HepG2 (cell line): ENCODE data around the gene ZNF491. TPM values are rescaled to one million over a fixed set of nuclear protein-coding genes. Genes with fewer than 3 reads are reported as not detected.
A peak's percentile ranks its signal among the peaks of the same experiment; 100 is the strongest.

Experiments
- ARID4A ChIP-seq: sonication (generic); formaldehyde crosslinking; IDR thresholded peaks from 2 replicates; pipeline ENCODE4 v1.5.0; 2020; ENCODE audit warnings: mild to moderate bottlenecking, missing genetic modification reagents, borderline replicate concordance
- DNMT3B ChIP-seq: conservative IDR thresholded peaks from 2 replicates; pipeline ENCODE4 v1.6.1; 2016; ENCODE audit warnings: missing biosample characterization, control low read depth
- KDM2A ChIP-seq: sonication (generic); formaldehyde crosslinking; IDR thresholded peaks from 2 replicates; pipeline ENCODE4 v1.4.0; 2020; ENCODE audit warnings: low read depth, missing genetic modification reagents, borderline replicate concordance
- MAZ ChIP-seq, 2 experiments: sonication (generic) in 1 of 2; formaldehyde crosslinking in 1 of 2; IDR thresholded peaks; 2 replicates each; pipeline versions ENCODE4 v1.5.0 to v1.6.1; 2012 to 2020; ENCODE audit warnings: low read depth in 2 of 2, mild to moderate bottlenecking in 2 of 2, borderline replicate concordance in 1 of 2, improper control_type of control experiment in 1 of 2, low read length in 1 of 2, missing genetic modification reagents in 1 of 2, moderate library complexity in 1 of 2
- NR2C2 ChIP-seq: sonication (generic); formaldehyde crosslinking; IDR thresholded peaks from 2 replicates; pipeline ENCODE4 v1.4.0; 2020; ENCODE audit warnings: missing genetic modification reagents, mild to moderate bottlenecking, moderate library complexity, borderline replicate concordance
- SRY ChIP-seq: sonication (generic); formaldehyde crosslinking; IDR thresholded peaks from 2 replicates; pipeline ENCODE4 v1.8.0; 2022; ENCODE audit warnings: mild to moderate bottlenecking, missing genetic modification reagents
- THAP7 ChIP-seq: sonication (generic); formaldehyde crosslinking; IDR thresholded peaks from 2 replicates; pipeline ENCODE4 v1.8.1; 2023; ENCODE audit warnings: mild to moderate bottlenecking, missing genetic modification reagents
- THRA ChIP-seq: sonication (generic); formaldehyde crosslinking; IDR thresholded peaks from 2 replicates; pipeline ENCODE4 v1.4.0; 2020; ENCODE audit warnings: missing genetic modification reagents, borderline replicate concordance
- USF2 ChIP-seq, 2 experiments: sonication (generic) in 1 of 2; formaldehyde crosslinking in 1 of 2; IDR thresholded peaks; 2 replicates each; pipeline versions ENCODE4 v1.5.1 to v1.6.1; 2011 to 2020; ENCODE audit warnings: borderline replicate concordance in 1 of 2, low read depth in 1 of 2, low read length in 1 of 2, mild to moderate bottlenecking in 1 of 2, missing genetic modification reagents in 1 of 2, moderate library complexity in 1 of 2
- WIZ ChIP-seq: sonication (generic); formaldehyde crosslinking; IDR thresholded peaks from 2 replicates; pipeline ENCODE4 v1.5.1; 2020; ENCODE audit warnings: mild to moderate bottlenecking, missing genetic modification reagents
- ZKSCAN8 ChIP-seq: IDR thresholded peaks from 2 replicates; pipeline ENCODE4 v1.6.1; 2016; ENCODE audit warnings: borderline replicate concordance, missing genetic modification reagents, missing compliant biosample characterization
- ZNF280B ChIP-seq: sonication (generic); formaldehyde crosslinking; IDR thresholded peaks from 2 replicates; pipeline ENCODE4 v1.5.0; 2020; ENCODE audit warnings: missing genetic modification reagents, mild to moderate bottlenecking, borderline replicate concordance
- ZNF430 ChIP-seq: sonication (generic); formaldehyde crosslinking; IDR thresholded peaks from 2 replicates; pipeline ENCODE4 v1.9.0; 2021; ENCODE audit warnings: mild to moderate bottlenecking, missing genetic modification reagents
- ZNF484 ChIP-seq: sonication (generic); formaldehyde crosslinking; IDR thresholded peaks from 2 replicates; pipeline ENCODE4 v1.5.1; 2020; ENCODE audit warnings: mild to moderate bottlenecking, low read depth, missing genetic modification reagents, borderline replicate concordance
- ZNF556 ChIP-seq: sonication (generic); formaldehyde crosslinking; IDR thresholded peaks from 2 replicates; pipeline ENCODE4 v1.4.0; 2020; ENCODE audit warnings: mild to moderate bottlenecking, missing genetic modification reagents, borderline replicate concordance
- ZNF749 ChIP-seq: sonication (generic); formaldehyde crosslinking; IDR thresholded peaks from 2 replicates; pipeline ENCODE4 v1.8.0; 2022; ENCODE audit warnings: mild to moderate bottlenecking, missing genetic modification reagents, moderate library complexity, borderline replicate concordance
- polyA plus RNA-seq, 8 experiments: library from polyadenylated mRNA; depleted of rRNA in 3 of 8; stranded (reverse) in 7 of 8; unstranded in 1 of 8; fragments of >200 nt; fragmentation: Illumina TruSeq in 4 of 8; extraction: Trizol in 4 of 8; gene quantifications; 2 replicates each; pipeline versions ENCODE4 v1.2.1 to v1.2.3, GENCODE V29; 2011 to 2016; ENCODE audit warnings: low read depth in 4 of 8, missing spikeins in 1 of 8, mixed read lengths in 1 of 8; ENCODE audit not compliant: insufficient read depth in 1 of 8
- total RNA-seq, 5 experiments: library from RNA; depleted of rRNA; stranded (reverse); fragments of >200 nt; fragmentation: Illumina TruSeq; extraction: Trizol; gene quantifications; 2 replicates each; pipeline ENCODE4 v1.2.3, GENCODE V29; 2016; ENCODE audit warnings: low read depth in 1 of 5

ZNF491 gene
- total and polyA plus RNA-seq, 2 of the 13 experiments (the other 11 are each of a cell fraction or from before 2014, with no cell fraction given), result 0.57 to 2.2 TPM

- peak; percentile 60; the same call in 1 of the 2 replicates for TF ChIP-seq ZNF280B
- TF ChIP-seq ZNF556 (CRISPR knock-in tag), result peak; percentile 74
- 0 out of 2 replicates have a peak, but pooled peaks have one; percentile 61 for TF ChIP-seq DNMT3B (CRISPR knock-in tag)
- TF ChIP-seq THAP7 (CRISPR knock-in tag), result no peak
- peak; percentile 73 for TF ChIP-seq SRY (CRISPR knock-in tag)
- no peak for TF ChIP-seq NR2C2 (CRISPR knock-in tag)
- TF ChIP-seq THRA (CRISPR knock-in tag), result 0 out of 2 replicates have a peak, but pooled peaks have one; percentile 34
- TF ChIP-seq WIZ (CRISPR knock-in tag), result no peak
- no peak for TF ChIP-seq ZNF484
- TF ChIP-seq ZNF430 (CRISPR knock-in tag), result no peak
- peak; percentile 85; the same call in 1 of the 2 replicates for TF ChIP-seq ZNF749 (CRISPR knock-in tag)
- TF ChIP-seq USF2 (IDR thresholded peaks at IDR 0.05; ENCODE audit: low read depth, low read length), result no peak
- no peak for TF ChIP-seq USF2 (CRISPR knock-in tag; IDR thresholded peaks at IDR 0.05; ENCODE audit: borderline replicate concordance)
- TF ChIP-seq KDM2A, result peak; percentile 80
- 0 out of 2 replicates have a peak, but pooled peaks have one; percentile 39 for TF ChIP-seq ZKSCAN8
- TF ChIP-seq ARID4A (CRISPR knock-in tag), result peak; percentile 92; the same call in 1 of the 2 replicates
- TF ChIP-seq MAZ (IDR thresholded peaks at IDR 0.05; ENCODE audit: borderline replicate concordance, low read depth, low read length), result no peak
- peak; percentile 73; the same call in 1 of the 2 replicates for TF ChIP-seq MAZ (CRISPR knock-in tag; IDR thresholded peaks at IDR 0.05; ENCODE audit: low read depth)
Measured at GRCh38 chr19:11814029-11814699, 15.8 kb downstream of the ZNF491 start, which contains the start of gene ZNF440 (continued).
